ENCODE results near the gene IRAK3.

GRCh38 chr12:66142826-66143225 lies 46.2 kb upstream of the IRAK3 start:
- TF ChIP-seq CTCF (IDR thresholded peaks at IDR 0.05) (no peak), EP300 (IDR thresholded peaks at IDR 0.05) (no peak)
